ENCODE results near the gene YWHAE.

Gene YWHAE

GRCh38 chr17:1351971-1352370, 48.1 kb downstream of the YWHAE start:
- no peak for TF ChIP-seq CTCF (IDR thresholded peaks at IDR 0.05; ENCODE audit: control insufficient read depth, insufficient read depth, low read depth, low read length, missing control alignments)
- DNase-seq (ENCODE audit: low read depth), result no peak
- no peak overlapping the region for H3K4me3 ChIP-seq (ENCODE audit: control insufficient read depth, low read depth, low read length)

GRCh38 chr17:1351275-1351674, 48.7 kb downstream of the YWHAE start:
- no peak overlapping the region for H3K4me3 ChIP-seq (ENCODE audit: control insufficient read depth, low read depth, low read length)
- no peak for DNase-seq (ENCODE audit: low read depth)
- no peak for TF ChIP-seq CTCF (IDR thresholded peaks at IDR 0.05; ENCODE audit: control insufficient read depth, insufficient read depth, low read depth, low read length, missing control alignments)

- H3K4me3 ChIP-seq (ENCODE audit: control insufficient read depth, low read depth, low read length), result no peak overlapping the region
- no peak for DNase-seq (ENCODE audit: low read depth)
- TF ChIP-seq CTCF (IDR thresholded peaks at IDR 0.05; ENCODE audit: control insufficient read depth, insufficient read depth, low read depth, low read length, missing control alignments), result no peak
Observed at GRCh38 chr17:1347589-1348323, 52.3 kb downstream of the YWHAE start.

GRCh38 chr17:1344521-1344920, 55.5 kb downstream of the YWHAE start:
- DNase-seq (ENCODE audit: low read depth), result no peak
- TF ChIP-seq CTCF (IDR thresholded peaks at IDR 0.05; ENCODE audit: control insufficient read depth, insufficient read depth, low read depth, low read length, missing control alignments), result no peak
- no peak overlapping the region for H3K4me3 ChIP-seq (ENCODE audit: control insufficient read depth, low read depth, low read length)

- no peak for DNase-seq (ENCODE audit: low read depth)
- no peak for TF ChIP-seq CTCF (IDR thresholded peaks at IDR 0.05; ENCODE audit: control insufficient read depth, insufficient read depth, low read depth, low read length, missing control alignments)
- H3K4me3 ChIP-seq (ENCODE audit: control insufficient read depth, low read depth, low read length), result no peak overlapping the region
Observed at GRCh38 chr17:1343554-1343953, 56.5 kb downstream of the YWHAE start.

- no peak for DNase-seq (ENCODE audit: low read depth)
- H3K4me3 ChIP-seq (ENCODE audit: control insufficient read depth, low read depth, low read length), result no peak overlapping the region
- no peak for TF ChIP-seq CTCF (IDR thresholded peaks at IDR 0.05; ENCODE audit: control insufficient read depth, insufficient read depth, low read depth, low read length, missing control alignments)
Observed at GRCh38 chr17:1340371-1340770, 59.7 kb downstream of the YWHAE start.

Measured in AG09309 (cell line).